Smooth muscle cell (in vitro differentiated cells): Measurements from ENCODE around the gene ZFR2. TPM values are rescaled to one million over a fixed set of nuclear protein-coding genes. Genes with fewer than 3 reads are reported as not detected.
"Not testable (repeated sequence)": the region's sequence is repeated elsewhere in the genome, so short reads cannot be mapped to it uniquely, and the experiment has no call there.

Source experiments
- DNase-seq: peaks from one replicate; lab custom pipeline; 2025; ENCODE audit not compliant: unreplicated experiment; lab: John Stamatoyannopoulos, UW
- H2AFZ ChIP-seq: fragments of 200-600 bp; sonication (generic); 2 replicates; pipeline ENCODE4 v1.6.0; 2016; ENCODE audit warnings: antibody characterized with exemption, low read depth, mild to moderate bottlenecking
- H3F3A ChIP-seq: fragments of 200-600 bp; sonication (generic); 2 replicates; pipeline ENCODE4 v1.6.0; 2017; ENCODE audit warnings: antibody characterized with exemption, low read depth
- H3K27ac ChIP-seq: fragments of 200-600 bp; sonication (generic); 2 replicates; pipeline ENCODE4 v1.5.1; 2016; ENCODE audit warnings: low read depth, mild to moderate bottlenecking
- H3K27me3 ChIP-seq: fragments of 200-600 bp; sonication (generic); 2 replicates; pipeline ENCODE4 v1.6.1; 2016; ENCODE audit warnings: low read depth, mild to moderate bottlenecking
- H3K36me3 ChIP-seq: fragments of 200-600 bp; sonication (generic); 2 replicates; pipeline ENCODE4 v1.5.1; 2016; ENCODE audit warnings: low read depth
- H3K4me1 ChIP-seq: fragments of 200-600 bp; sonication (generic); 2 replicates; pipeline ENCODE4 v1.5.1; 2016; ENCODE audit warnings: low read depth
- H3K4me2 ChIP-seq: fragments of 200-600 bp; sonication (generic); 2 replicates; pipeline ENCODE4 v1.6.0; 2016; ENCODE audit warnings: mild to moderate bottlenecking
- H3K4me3 ChIP-seq: fragments of 200-600 bp; sonication (generic); 2 replicates; pipeline ENCODE4 v1.5.1; 2016; ENCODE audit warnings: mild to moderate bottlenecking
- H3K79me2 ChIP-seq: fragments of 200-600 bp; sonication (generic); 2 replicates; pipeline ENCODE4 v1.6.0; 2016; ENCODE audit warnings: low read depth, mild to moderate bottlenecking
- H3K9ac ChIP-seq: fragments of 200-600 bp; sonication (generic); 2 replicates; pipeline ENCODE4 v1.6.0; 2016; ENCODE audit warnings: low read depth
- H3K9me3 ChIP-seq: fragments of 200-600 bp; sonication (generic); replicated peaks from 2 replicates; pipeline ENCODE4 v1.5.1; 2016; ENCODE audit warnings: low read depth
- H4K20me1 ChIP-seq: fragments of 200-600 bp; sonication (generic); 2 replicates; pipeline ENCODE4 v1.6.0; 2016; ENCODE audit warnings: low read depth
- CTCF ChIP-seq: fragments of 200-600 bp; sonication (generic); IDR thresholded peaks from 2 replicates; pipeline ENCODE4 v1.5.1; 2017; ENCODE audit warnings: borderline replicate concordance, mild to moderate bottlenecking, antibody characterized with exemption; ENCODE audit not compliant: insufficient read depth, poor library complexity, severe bottlenecking
- WGBS: methylation state at CpG from one replicate; pipeline ENCODE4 v1.1.7; 2016; ENCODE audit warnings: low lambda C conversion rate; 5-methylcytosine and 5-hydroxymethylcytosine counted together
- polyA plus RNA-seq: library from polyadenylated mRNA; unstranded; fragments of >200 nt; fragmentation: Nextera tagmentation; extraction: Ambion mirVana; gene quantifications from 2 replicates; pipeline ENCODE4 v1.2.1, GENCODE V29; 2016
- total RNA-seq: library from RNA; depleted of rRNA; stranded (reverse); fragments of >200 nt; gene quantifications from 2 replicates; pipeline ENCODE4 v1.2.3, GENCODE V29; 2014

The ZFR2 gene
- total and polyA plus RNA-seq, 2 experiments from 2014 or later, result 0.54 to 1.8 TPM

GRCh38 chr19:3897936-3898335, 29.1 kb upstream of the ZFR2 start:
- no peak overlapping the region for H2AFZ ChIP-seq
- DNase-seq, result no peak
- 95% methylated on average over 4 of the region's 4 CpGs for WGBS
- TF ChIP-seq CTCF, result no peak
- H3K9me3 ChIP-seq, result no peaks in the 10 kb centered on the region
- no peak overlapping the region for H3K9ac ChIP-seq
- H3K4me1 ChIP-seq, result no peaks in the 10 kb centered on the region
- no peaks in the 10 kb centered on the region for H4K20me1 ChIP-seq
- H3K79me2 ChIP-seq, result no peaks in the 10 kb centered on the region
- H3K36me3 ChIP-seq, result no peaks in the 10 kb centered on the region
- no peak overlapping the region for H3K4me2 ChIP-seq
- H3F3A ChIP-seq, result no peaks in the 10 kb centered on the region
- no peak overlapping the region for H3K27ac ChIP-seq
- H3K27me3 ChIP-seq, result no peaks in the 10 kb centered on the region
- no peak overlapping the region for H3K4me3 ChIP-seq

- no peak overlapping the region for H3K27ac ChIP-seq
- H3K4me3 ChIP-seq, result no peak overlapping the region
- H3K79me2 ChIP-seq, result no peaks in the 10 kb centered on the region
Observed at GRCh38 chr19:3895788-3896187, 26.9 kb upstream of the ZFR2 start.

GRCh38 chr19:3894959-3895358, 26.1 kb upstream of the ZFR2 start:
- not testable (repeated sequence) for H3K4me2 ChIP-seq, H2AFZ ChIP-seq, DNase-seq, H3K4me1 ChIP-seq, H3K79me2 ChIP-seq, H3K9ac ChIP-seq, H3K36me3 ChIP-seq, H3K27ac ChIP-seq, H3F3A ChIP-seq, H4K20me1 ChIP-seq, H3K9me3 ChIP-seq, H3K4me3 ChIP-seq, H3K27me3 ChIP-seq
- WGBS, result 97% methylated on average over 5 of the region's 5 CpGs

More at GRCh38 chr19:3895788-3896187, 26.9 kb upstream of the ZFR2 start:
- H3F3A ChIP-seq, result no peaks in the 10 kb centered on the region
- TF ChIP-seq CTCF, result no peak
- H3K9ac ChIP-seq, result no peak overlapping the region
- H3K9me3 ChIP-seq, result no peaks in the 10 kb centered on the region
- no peaks in the 10 kb centered on the region for H3K4me1 ChIP-seq
- DNase-seq, result no peak
- no peaks in the 10 kb centered on the region for H3K27me3 ChIP-seq
- H2AFZ ChIP-seq, result no peak overlapping the region
- H3K36me3 ChIP-seq, result no peaks in the 10 kb centered on the region
- H3K4me2 ChIP-seq, result no peak overlapping the region
- no peaks in the 10 kb centered on the region for H4K20me1 ChIP-seq
- WGBS, result 86% methylated on average over 5 of the region's 5 CpGs

- no peak for DNase-seq
- TF ChIP-seq CTCF, result no peak
- WGBS, result 85% methylated on average over 11 of the region's 12 CpGs
- no peak overlapping the region for H3K4me3 ChIP-seq
- H3F3A ChIP-seq, result no peaks in the 10 kb centered on the region
- H3K27me3 ChIP-seq, result no peaks in the 10 kb centered on the region
- no peak overlapping the region for H3K9ac ChIP-seq
- no peak overlapping the region for H3K4me2 ChIP-seq
- no peaks in the 10 kb centered on the region for H3K9me3 ChIP-seq
- no peaks in the 10 kb centered on the region for H3K36me3 ChIP-seq
- no peaks in the 10 kb centered on the region for H3K4me1 ChIP-seq
- H4K20me1 ChIP-seq, result no peaks in the 10 kb centered on the region
- H3K27ac ChIP-seq, result no peak overlapping the region
- H3K79me2 ChIP-seq, result no peaks in the 10 kb centered on the region
- H2AFZ ChIP-seq, result no peak overlapping the region
Observed at GRCh38 chr19:3893509-3894179, 24.8 kb upstream of the ZFR2 start.
